GM19240 (cell line): ENCODE data around the gene CLCN5.

Source experiments
- DNase-seq: peaks from one replicate; pipeline ENCODE4 v3.0.0; 2011; ENCODE audit warnings: low spot score; ENCODE audit not compliant: insufficient read length

The CLCN5 gene

DNA sequence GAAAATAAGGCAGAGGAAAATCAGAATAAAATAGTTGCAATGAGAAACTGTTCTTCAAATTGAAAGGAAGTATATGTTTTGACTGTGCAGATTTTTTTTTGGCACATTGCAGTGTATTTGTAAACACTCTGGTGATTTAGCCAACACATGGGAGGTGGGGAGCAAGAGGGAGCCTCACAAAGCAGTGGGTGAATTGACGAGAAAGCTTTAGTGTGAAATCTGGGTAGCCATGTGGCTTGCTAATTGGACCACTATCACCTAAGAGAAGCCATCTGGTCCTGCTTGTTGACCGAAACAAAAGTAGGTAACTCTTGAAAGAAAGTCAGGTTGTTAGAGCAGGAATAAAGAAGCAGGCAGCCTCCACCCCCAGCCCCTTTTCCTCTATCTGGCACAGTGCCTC lies 10.4 kb downstream of the CLCN5 start:
- no peak for DNase-seq

DNA sequence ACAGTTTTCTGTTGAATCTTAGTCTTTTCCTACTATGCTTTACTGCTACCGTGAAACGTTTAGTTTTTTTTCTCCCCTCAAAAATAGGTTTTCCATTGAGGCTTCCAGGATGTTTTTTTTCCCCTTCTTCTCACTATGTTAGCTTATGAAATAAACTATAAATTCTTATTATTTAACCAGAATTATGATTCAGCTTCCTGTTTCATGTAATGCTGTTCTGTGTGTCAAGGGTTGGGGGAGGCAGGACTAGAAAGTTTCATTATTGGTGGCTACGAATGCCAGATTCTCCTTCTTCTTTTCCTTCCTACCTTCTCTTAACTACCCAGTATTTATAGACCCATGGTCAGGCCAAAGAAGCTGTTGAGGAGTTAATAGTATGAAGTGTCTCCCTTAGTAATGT lies 11.8 kb downstream of the CLCN5 start:
- DNase-seq: no peak

DNA sequence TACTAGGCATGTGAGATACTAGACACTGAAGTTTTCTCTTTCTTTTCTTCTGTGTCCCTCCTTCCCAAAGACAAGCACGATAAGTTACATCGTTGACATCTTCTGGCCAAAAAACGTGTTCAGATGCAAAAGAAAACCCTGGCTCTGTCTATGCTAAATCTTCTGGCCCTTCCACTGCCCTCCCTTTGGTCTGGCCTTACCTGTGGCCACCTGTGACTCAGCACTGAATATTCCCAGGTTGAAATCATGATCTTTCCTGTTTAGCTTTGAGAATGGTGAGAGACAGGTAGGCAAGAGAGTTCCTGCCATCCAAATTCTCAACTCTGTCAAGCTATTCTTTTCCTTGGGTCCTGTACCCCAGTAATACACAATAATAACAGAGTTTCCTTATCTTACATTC lies 12.3 kb downstream of the CLCN5 start:
- no peak for DNase-seq

DNA sequence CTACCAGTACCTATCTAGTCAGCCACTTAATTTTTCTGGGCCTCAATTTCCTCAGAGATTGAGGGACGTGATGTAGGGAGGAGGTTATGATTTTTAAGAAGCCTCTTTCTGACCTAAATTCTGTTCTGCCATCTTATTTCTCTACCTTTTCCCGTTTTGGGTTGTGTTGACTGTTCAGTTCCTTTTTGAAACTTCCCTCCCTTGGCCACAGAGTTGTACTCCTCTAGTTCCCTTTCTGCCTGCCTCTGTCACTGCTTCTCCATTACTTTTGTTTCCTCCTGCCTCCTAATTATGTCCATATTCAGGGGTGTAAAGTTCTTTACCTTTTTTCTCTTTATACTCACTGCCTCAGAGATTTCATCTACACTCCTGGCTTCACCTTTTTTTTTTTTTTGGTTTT lies 25.4 kb downstream of the CLCN5 start:
- DNase-seq: no peak

DNA sequence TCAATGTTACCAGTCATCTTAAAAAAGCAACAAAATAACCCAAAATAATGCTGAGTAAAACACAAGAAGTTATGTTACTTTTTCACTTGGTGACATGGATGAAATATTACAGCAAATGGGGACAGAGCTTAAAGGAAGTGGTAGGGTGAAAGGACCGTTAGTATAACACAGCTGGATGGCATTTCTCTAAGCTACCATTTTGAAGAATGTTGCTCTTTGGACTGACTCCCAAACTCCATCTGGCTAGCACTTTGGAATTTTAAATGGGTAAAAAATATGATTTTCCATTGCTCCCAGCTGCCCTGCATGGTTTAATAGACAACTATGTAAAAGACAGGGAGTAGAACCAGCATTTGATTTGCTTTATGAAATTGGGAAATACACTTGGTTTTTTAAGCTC lies 27.6 kb downstream of the CLCN5 start:
- DNase-seq: no peak

DNA sequence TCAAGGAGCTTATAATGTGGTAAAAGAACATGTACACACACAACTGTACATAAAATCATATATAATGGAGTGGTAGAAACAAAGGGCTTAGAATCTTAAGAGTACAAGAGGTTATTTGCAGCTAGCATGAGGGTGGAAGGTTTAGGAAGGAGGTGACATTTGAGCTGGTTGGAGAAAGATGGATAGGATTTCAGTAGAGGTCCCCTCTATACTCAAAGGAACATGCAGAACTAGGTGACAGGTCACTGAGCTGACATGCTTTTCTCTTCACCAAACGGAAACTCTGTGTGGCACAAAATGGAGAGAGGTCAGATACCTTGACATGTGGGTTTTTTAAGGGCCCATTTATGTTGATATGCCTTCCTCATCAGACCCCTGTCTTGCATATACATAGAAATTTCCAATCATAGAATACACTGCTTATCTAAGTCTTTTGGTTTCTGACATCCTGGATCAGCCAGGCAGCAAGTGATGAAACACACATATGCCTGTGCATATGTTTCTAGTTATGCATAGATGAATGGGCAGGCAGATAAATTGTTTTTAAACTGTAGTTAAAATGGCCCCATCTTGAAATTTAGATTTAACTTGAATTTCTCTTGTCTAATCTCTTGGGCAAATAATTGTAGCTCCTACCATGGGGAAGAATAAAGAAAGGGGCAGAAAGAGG lies 29.3 kb downstream of the CLCN5 start:
- DNase-seq: no peak

DNA sequence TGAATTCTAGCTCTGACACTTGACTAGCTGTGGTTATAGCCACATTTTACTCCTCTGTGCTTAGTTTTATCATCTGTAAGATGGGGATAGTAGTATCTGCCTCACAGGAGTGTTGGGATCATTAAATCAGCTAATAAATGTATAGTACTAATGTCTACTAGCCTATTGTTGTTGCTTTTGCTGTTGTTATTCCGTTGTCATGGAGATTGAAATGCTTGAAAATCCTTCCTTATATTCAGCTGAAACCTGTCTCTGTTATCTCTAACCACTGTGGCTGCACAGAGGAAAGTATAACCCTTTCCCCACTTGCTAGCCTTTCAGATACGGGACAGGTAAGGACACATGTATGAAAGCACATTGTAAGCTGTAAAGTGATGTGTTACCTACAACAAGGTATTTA lies 33.9 kb downstream of the CLCN5 start:
- DNase-seq: no peak

DNA sequence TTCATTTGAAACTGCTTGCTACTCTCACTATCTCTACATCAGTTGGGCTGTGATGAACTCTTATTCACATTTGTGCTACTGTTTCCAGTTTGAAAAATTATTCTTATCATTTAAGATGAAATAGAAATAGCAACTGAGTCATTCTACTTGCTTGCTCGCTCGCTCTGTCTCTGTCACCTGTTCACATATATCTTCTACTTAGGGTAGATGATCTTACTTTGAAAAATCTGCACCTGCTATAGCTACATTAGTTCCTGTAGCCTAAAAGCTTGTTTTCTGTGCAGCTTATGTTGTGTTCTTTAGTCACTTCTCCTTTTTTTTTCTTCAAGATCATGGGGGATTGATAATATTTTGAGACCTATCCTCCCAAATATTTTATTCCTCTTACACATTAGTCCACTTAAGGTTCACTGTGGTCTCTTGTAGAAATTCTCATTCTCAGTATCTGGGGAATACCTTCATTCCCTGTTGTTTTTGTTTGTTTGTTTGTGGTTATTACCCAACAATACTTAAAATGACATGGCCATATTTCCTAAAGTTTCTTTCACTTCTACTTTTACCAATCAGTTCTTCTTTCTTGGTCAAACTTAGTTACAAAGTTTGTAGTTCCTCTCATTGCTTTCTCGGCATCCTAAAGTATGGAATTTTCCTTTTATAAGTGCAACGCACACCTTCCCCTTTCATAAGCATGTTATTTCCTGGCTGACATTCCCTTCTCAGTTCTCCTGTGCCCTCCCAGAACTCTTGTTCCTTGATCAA lies 36.5 kb downstream of the CLCN5 start:
- no peak for DNase-seq

DNA sequence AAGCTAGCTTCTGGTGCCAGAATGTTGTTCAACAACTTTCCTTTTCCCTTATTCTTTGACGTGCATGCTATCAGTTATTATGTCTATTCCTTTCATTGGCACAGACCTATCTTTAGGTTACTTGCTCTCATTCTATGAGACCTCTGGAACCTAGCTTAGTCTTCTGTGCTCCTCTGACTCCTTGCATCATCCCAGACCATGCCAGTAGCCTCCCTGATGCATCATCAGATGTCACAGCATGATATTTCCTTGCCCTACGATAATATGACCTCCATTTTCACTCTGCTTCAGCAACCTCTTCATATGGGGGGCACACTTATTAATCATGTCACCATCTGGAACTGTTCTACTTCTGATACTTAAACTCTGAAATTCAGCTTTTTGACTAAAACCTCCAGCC lies 37.2 kb downstream of the CLCN5 start:
- no peak for DNase-seq

DNA sequence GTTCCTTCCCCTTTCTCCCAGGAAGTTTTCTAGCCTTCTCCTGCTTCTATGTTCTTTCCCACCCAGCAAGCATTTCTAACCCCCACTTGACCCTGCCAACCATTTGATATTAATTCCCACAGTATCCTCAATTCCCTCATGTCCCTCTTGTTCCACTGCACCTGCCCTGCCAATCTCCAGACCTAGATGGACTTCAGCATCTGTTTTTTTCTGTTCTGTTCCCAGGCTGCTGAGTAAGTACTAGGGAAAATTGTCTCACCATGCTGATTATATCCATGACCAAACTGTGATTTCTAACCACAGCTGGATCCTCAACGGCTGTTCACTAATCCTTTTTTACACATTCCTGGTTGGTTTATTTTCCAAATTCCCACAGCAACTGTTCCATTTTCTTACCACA lies 37.7 kb downstream of the CLCN5 start:
- no peak for DNase-seq

DNA sequence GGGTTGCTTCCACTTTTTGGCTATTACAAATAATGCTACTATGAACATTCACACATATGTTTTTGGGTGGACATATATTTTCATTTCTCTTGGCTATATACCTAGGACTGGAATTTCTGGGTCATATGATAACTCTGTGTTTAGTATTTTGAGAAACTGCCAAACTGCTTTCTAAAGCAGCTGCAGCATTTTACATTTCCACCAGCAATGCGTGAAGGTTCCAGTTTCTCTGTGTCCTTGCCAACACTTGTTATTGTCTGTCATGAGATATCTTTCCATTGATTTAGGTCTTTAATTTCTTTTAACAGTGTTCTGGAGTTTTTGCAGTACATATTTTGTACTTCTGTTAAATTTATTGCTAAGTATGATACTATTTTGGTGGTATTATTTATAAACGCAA lies 48.3 kb downstream of the CLCN5 start:
- DNase-seq: no peak

DNA sequence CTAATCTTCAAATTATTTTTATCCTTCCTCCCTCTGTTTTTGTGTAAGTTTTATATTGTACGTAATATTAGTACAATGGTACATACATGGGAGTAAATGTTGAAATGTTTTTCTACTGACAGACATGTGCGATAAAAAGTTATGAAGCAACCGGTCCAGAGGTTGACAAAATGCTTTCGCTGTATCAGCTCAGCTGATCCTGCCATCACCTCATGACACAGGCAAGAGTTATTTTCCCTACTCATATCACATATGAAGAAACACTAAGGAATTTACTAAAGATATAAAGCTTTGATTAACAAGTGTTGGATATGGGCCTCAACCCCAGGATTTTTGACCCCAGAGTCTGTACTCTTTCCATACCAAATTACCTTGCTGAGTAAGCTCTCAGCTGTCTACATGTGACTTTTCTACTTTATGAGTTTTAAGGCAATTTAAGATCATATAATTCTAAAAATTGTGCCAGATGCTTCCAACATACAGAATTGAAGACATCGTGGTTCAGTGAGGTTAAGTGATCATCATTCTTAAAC lies 50.0 kb downstream of the CLCN5 start:
- DNase-seq: no peak

DNA sequence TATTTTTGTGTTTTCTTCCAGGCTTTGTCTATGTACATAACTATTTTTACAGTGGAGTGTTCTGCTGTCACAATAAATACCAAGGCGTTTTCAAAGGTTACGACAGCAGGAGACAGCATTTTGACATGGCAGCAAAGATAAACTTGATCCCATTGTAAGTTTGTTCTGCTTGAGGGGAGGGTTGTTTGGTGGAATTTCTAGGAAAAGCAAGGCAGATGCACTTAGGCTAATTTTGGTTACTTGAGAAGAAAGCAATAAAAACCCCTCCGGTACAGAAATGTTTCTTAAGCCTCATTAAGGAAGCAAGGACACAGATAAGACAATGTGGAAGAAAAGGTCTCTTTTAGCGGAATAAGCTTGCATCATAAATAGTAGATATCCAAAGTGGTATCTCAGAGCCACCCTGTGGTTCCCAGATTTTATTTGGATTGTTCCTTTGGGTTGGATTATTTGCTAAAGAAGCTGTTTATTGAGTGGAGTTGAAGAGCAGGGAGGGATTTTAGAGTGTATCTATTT lies 54.3 kb downstream of the CLCN5 start:
- DNase-seq: no peak

DNA sequence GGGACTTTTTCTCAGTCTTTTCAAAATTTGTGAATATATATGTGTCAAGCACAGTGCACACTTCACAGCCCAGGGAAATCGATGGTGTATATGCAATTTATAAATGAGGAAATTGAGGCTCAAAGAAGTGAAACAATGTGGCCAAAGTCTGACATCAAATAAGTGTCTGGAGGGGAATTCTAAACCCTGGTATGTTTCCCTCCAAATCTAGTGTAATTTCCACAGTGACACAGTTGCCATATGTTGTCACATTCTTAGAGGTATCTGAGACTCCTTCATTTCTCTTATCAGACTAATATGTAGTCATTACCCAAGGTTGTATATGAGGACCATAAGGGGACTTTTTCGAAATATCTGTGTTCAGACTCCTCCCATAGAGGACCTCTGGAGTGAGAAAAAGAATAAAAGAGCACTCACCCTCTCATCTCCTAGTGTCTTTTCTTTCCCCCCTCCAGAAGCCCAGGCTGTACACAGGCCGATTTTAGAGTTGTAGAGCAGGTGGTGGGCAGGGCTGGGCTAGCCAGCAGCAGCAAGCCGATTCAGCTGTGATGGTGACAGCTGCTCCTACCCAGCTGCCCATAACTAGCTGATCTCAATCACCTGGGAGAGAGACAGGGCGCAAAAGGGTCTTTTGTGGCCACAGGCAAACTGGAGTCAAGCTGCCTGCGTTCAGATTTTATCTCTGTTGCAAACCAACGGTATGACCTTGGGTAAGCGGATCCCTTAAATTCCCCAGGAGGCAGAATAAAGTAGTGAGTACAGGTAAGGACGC lies 55.1 kb downstream of the CLCN5 start:
- DNase-seq: no peak

DNA sequence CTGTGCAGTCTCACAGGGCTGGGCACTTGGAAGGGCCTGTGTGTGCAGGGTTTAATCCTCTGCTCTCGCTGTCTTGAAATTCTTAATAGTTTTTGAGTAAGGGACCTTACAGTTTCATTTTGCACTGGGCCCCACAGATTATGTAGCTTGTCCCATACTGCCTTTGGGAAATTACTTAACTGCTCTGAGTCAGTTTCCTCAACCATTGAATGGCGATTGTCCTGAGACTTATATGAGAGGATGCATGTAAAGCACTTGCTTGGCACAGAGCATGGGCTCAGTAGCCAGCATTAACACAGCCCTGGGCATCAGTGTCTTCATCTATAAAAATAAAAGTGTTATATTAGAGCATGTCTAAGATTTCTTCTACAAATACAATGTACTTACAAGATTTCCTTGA lies 55.8 kb downstream of the CLCN5 start:
- DNase-seq: no peak

DNA sequence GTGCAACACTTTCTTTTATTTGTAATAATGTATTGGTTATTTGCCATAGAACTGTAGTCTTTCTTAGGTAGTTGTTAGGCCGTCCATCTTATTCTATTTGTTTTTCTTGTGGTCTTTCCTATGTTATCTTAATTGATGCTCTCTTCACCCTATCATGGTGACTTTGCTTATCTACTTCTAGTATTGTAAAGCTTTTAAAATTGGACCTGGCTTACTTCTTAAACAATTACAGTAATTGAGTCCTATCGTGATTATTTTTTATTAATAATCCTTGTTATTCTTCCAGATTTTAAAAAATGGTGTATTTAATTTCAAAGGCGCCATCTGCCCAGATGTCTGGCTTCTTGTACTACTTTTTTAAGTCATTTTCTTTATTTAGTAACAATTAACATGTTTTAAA lies 63.7 kb downstream of the CLCN5 start:
- no peak for DNase-seq

DNA sequence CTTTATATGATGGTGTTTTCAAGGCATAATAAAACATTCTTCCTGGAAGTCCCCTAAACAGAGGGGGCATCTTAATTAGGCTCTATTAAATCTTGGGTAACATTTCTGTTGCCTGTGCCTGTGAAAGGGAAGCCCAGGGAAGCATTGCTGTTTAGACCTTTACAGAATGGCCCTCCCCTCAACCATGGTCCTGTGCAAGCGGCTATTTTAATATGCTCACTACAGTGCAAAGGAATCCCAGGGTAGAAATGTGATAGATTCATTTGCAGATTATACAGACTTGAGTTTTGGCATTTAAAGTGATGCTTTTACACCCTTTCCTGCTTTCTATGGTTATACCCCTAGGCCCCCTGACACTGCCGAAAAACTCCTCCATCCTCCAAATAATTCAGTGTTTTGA lies 65.3 kb downstream of the CLCN5 start:
- DNase-seq: no peak

DNA sequence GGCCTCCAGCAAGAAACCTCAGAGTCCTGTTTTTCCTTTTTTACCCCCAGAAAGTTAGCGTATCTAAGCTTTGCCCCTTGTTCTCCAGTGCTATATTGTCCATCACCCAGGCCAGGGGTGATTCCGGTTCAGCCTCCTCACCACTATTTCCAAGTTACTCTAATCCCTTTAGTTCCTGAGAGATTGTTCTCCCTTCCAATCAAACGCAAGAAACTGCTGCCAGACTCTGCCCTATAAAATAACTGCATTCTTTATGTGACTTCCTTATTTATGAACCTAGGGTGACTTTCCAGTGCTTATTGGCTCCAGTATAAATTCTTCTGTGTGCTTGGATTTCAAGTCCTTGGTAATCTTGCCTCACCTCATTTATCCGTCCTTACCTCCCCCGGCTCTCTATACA lies 65.7 kb downstream of the CLCN5 start:
- DNase-seq: no peak

DNA sequence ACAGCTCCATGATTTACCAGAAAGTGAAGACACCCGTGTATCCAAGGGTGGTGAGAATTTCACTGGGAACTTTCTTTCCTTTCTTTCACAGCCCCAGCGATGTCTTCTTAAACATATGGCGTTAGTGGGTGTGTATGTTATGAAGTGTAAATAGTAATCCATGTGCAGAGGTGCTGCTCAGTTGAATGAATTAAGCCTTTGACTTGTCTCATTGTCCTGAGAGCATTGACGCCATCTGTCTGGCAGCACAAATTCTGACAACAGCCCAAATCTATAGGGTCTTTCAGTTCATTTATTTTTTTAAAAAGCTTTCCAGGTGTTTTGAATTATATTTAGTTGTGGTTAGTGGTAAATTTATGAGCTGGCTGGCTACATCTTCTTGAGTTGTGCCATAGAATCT lies 69.4 kb downstream of the CLCN5 start:
- DNase-seq: no peak

DNA sequence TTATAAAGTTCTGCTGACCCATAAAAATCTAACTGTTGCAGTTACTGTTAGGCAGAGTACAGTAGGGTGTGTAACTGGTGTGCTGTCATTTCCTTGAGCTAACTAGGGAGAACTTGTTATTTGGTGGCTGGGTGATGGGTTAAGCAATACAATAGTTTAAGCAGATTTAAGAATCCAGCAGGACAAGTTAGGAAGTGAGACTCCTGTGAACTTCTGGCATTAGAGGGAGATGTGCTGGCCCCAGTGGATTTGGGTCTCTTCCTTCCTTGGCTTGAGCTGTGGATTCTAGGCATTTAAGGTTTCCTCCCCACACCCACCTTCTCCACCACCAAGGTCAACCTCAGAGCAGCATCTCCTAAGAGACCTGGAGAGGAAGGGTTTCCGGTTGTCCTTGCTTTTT lies 70.5 kb downstream of the CLCN5 start:
- DNase-seq: no peak

DNA sequence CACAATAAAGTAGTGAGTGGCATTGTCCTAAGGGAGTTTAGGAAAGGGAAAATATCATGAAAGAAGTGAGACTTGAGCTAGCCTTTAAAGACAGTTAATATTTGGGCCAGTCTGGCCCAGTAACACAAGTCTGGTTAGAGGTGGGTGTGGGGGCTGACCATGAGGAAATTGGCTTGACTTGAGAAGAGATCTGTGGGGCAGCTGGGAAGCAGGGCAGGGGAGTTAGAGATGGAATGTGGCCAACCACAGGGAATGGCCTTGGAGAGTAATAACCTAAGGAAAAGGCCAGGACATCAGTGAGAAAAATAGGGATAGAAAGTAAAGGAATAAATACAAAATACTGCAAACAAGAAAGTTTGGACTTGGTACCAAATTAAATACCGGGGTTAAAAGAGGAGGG lies 71.3 kb downstream of the CLCN5 start:
- no peak for DNase-seq

DNA sequence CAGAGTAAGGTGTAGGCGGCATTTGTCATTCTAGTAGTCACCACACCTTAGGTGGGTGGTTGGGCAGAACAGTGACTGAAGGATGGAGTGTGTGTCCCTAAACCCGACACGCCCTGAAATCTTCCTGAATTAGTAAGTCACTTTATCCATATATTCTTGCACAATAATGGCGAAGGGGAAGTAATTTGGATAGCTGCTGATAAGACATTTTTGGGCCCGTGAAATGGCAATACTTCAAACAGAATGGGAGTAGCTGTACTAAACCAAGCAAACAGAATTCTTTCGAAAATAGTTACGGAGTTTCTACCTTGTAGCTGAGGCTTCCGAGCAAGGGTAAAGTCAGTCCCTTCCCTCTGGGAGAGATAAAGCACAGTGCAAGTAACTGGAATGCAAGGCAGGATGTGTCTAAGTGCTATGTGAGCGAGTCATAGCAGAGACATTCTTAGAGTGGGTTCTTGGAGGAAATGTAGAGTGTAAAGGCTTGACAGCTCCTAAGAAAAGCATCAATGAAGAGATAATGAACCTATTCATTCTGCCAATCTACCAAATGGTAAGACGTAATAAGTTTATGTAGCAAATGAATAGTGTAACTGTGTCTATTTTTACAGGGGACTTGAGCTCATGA lies 72.8 kb downstream of the CLCN5 start:
- no peak for DNase-seq
